HG03064 (cell line): ENCODE data around the gene RAB7A.

Experiments
- ATAC-seq: cut with Tn5 transposase; IDR thresholded peaks from one replicate; pipeline ENCODE4 v1.9.1; 2021; ENCODE audit warnings: low read depth; ENCODE audit not compliant: unreplicated experiment

RAB7A gene

DNA sequence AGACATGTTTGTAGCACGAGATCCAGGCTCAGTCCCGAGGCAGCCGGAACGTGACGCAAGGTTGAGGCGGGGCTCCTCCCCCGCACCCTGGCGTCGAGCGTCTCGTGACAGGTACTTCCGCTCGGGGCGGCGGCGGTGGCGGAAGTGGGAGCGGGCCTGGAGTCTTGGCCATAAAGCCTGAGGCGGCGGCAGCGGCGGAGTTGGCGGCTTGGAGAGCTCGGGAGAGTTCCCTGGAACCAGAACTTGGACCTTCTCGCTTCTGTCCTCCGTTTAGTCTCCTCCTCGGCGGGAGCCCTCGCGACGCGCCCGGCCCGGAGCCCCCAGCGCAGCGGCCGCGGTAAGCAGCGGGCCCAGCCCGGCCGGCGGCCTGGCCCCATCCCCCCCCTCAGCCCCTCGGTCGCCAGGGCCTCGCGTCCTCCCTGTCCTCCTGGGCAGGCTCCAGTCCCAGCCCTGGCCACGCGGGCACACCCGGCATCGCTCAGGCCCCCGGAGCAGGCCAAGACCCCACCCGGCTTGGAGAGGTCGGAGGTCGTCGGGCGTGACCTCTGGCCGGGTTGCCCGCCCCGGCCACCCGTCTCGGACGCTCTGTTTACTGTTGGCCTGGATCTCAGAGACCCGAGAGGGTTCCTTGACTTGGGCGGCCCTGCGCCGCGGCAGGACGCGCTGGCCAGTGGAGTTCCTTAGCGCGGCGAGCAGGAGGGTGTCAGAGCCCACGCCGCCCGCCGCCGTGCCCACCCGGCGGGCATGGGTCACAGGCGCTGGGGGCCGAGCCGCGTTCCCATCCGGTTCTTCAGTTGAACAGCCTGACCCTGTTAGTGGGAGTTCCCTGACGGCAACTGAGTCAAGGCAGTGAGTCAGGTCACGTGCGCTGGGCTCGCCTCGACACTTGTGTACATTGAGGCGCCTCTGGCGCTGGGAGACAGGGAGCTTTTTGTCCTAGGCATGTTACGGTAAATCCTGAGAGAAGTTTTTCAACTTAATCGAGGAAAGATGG is at the start of gene RAB7A:
RAB7A (plus strand) TSS at position 161 of the 994 bp plus-strand sequence. CDS start 69,185 bp downstream, outside the sequence.
- ATAC-seq = peak; percentile 85

DNA sequence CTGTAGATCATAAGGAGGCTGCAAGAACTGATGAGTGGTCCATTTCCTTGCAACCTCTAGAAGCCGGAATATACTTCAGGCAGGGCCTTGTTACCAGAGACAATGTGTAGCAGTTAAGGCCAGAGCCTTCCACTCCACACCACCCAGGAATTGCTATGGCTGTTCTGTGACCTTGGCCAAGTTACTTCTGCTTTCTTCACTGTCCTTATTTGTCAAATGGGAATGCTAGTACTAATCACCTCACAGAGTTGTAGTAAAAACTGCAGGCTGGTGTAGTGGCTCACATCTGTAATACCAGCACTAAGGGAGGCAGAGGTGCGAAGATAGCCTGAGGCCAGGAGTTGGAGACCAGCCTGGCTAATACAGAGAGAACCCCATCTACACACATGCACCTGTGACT is 46.6 kb upstream of the RAB7A start:
- ATAC-seq = no peak

DNA sequence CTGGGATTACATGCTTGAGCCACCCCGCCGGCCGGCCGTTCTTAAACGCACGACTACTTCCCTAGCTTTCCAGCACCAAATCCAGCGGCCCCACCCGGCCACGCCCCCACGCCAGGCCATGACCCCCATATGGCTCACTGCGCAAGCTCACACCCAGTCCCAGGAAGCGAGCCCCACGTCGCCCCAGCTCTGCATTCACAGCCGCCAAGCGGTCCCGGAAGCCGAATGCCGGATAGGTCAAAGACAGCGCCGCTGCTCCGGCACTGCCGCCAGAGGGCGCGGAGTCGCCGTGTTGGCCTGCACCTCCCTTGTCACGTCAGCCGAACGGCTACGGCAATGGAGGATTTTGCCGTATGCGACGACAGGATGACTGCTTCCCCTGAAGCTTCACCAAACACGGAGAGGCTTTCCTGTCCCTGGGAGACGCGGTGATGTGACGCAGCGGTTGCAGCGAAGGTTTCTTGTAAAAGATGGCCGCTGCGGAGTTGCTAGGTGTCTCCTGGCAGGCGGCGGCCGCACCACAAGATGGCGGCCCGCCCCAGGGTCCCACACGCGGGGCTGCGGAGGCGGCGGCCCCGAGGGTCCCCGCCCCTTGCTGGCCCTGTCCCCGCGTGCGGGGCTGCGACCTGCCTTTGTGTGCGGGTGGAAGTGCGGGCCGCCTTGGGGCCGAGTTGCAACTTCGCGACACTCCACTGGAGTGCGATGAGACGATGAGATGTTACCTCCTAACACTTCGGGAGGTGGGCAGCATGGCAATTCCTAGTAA is 45.2 kb upstream of the RAB7A start:
- peak; percentile 93 for ATAC-seq

DNA sequence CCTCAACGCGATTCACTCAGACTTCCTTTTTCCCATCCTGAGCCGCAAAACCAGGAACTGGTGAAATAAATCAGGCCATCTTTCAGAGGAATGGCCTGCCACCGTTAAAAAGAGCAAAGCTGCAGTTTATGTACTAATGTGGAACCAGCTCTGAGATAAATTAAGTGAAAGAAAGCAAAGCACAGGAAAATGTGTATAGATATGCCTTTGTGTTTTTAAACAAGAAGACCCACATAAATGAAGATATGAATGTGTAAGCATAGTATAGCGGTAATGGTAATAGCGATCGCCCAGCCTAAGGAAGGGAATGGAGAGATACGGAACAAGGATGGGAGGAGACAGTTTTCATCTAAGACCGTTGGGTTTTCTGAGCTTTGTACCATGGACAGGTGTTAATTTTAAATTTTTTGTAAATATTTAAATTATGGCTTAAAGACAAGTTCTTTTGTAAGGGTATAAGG is 44.6 kb upstream of the RAB7A start:
- no peak for ATAC-seq

DNA sequence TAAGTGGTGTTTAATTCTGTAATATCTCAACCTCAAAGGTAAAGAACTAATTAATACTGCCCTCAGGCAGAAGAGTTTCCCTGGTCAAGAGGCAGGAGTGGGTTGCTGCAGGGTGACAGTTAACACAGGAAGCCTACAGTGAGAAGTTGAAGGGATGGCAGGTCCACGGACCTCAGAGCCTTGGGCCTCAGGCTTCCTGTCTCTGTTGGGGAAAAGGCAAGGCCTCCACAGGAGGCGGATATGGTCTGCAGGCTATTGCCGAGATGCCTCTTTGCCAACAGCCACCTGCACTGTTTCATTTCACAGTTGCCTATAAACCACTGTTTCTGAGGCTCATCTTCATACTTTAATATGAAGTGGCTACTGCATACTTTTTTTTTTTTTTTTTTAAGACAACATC is 42.0 kb upstream of the RAB7A start:
- no peak for ATAC-seq

DNA sequence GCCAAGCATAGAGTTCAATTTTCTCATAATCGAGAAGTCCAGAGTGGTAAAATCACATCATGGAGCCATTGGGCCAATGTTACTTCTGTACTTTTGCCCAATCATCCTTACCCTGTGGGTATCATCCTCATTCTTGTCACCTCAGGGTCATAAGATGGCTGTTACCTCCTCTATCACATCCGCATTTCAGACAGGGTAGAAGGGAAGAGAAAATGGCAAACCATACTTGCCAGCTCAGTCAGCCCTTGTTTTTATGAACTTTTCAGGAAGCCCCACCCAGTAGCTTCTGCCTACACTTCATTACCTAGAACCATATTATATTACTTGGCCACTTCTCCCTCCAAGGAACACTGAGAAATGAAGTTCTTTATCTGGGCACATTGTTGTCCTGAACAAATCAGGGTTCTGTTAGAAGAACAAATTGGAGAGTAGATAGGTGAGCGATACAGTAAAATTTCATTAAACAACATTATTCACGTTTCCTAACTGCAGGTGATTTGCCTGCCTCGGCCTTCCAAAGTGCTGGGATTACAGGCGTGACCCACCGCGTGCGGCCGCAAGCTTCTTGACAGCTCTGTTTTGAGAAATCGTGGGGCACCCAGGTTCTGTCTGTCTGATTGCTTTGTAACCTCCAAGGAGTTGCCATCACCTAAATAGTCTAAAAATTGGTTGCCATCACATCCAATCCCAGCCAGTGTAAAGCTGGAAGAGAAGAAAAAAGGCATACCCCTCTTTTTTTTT is 40.8 kb upstream of the RAB7A start:
- ATAC-seq = no peak

GRCh38 chr3:128686465-128686864 is 39.5 kb upstream of the RAB7A start:
- ATAC-seq = no peak

DNA sequence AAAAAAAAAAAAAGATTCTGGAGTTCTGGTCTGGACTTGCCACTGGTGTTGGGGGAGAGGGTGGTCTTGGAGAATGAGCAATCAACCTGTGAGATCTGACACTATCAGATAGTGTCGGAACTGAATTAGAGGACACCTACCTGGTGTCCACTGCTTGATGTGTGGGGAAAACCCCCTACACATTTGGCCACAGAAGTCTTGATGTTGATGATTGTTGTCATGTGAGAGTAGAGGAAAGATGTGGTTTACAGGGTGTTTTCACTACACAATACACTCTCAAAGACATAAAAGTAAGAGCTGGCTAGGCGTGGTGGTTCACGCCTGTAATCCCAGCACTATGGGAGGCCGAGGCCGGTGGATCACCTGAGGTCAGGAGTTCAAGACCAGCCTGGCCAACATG is 36.9 kb upstream of the RAB7A start:
- ATAC-seq = no peak

- ATAC-seq = no peak
These were observed 32.3 kb upstream of the RAB7A start for GRCh38 chr3:128693696-128694095.

GRCh38 chr3:128697341-128697740 is 28.6 kb upstream of the RAB7A start:
- ATAC-seq = no peak

GRCh38 chr3:128698211-128699047 is 27.6 kb upstream of the RAB7A start:
- no peak for ATAC-seq

GRCh38 chr3:128701342-128702212 is 24.4 kb upstream of the RAB7A start:
- ATAC-seq = no peak

DNA sequence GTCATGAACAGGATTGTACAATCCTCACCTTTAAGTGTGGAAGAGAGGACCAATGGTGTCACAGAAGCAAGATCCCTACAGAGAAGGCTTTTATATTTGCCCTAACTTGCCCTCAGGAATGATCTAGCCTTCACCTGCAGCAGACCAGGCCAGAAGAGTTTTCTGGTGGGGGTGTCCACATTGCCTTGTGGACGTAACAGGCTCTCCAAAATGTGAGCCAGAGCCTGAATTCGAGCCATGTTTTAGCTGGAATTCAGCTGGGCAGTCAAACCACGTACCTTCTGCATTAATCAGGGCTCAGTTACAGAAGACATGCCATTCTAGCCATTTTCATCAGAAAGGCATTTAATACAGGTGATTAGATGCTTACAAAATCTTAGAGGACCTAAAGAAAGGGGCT is 23.6 kb upstream of the RAB7A start:
- ATAC-seq = no peak

DNA sequence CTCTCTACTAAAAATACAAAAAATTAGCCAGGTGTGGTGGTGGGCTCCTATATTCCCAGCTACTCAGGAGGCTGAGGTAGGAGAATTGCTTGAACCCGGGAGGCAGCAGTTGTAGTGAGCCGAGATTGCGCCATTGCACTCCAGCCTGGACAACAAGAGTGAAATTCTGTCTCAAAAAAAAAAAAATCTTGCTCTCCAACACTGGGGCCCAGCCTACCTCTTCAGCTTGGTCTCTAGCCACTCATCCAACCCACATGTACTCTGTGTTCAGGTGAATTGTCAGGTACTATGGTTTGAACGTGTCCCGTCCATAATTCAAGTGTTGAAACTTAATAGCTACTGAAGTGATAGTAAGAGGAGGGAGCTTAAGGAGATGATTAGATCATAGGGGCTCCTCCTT is 22.4 kb upstream of the RAB7A start:
- ATAC-seq = no peak

DNA sequence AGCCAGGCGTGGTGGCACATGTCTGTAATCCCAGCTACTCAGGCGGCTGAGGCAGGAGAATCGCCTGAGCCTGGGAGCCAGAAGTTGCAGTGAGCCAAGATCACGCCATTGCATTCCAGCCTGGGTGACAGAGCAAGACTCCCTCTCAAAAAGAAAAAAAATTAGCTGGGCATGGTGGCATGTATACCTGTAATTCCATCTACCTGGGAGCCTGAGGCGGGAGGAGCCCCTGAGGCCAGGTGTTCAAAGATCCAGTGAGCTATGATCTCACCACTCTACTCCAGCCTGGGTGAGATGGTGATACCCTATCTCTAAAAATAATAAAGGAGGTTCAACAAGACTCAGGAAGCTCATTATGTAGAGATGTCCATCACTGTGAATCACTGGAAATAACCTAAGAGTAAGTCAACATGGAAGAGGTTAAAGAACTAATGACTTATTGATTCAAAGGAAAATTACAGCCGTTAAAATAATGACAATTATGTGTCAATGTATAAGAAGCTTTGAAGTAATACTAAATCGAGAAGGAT is 19.8 kb upstream of the RAB7A start:
- ATAC-seq = no peak

- ATAC-seq = no peak
These were observed 18.0 kb upstream of the RAB7A start for GRCh38 chr3:128707928-128708494.

DNA sequence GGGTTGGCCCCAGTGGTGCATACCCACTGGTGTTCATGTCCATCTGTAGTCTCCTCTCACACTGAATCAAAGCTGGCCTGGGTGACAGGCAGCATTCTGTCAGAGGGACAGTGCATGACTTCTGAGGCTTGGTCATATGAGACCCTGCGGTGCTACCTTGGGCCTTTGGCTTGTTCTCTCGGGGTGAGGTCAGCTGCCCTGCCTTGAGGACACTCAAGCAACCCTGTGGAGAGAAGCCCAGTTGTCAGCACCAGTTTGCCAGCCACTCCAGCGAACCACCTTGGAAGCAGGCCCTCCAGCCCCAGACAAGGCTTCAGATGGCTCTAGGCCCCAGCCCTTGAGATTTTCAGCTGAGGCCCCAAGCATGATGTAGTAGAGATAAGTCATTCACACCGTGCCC is 16.9 kb upstream of the RAB7A start:
- no peak for ATAC-seq

GRCh38 chr3:128709506-128710210 is 16.3 kb upstream of the RAB7A start:
- ATAC-seq = no peak
